GM18519 (cell line): ENCODE results near the gene TMCO1.
"Not testable (repeated sequence)": the region's sequence is repeated elsewhere in the genome, so short reads cannot be mapped to it uniquely, and the experiment has no call there.

ENCODE experiments used
- ATAC-seq: cut with Tn5 transposase; IDR thresholded peaks from one replicate; pipeline ENCODE4 v1.9.1; 2021; ENCODE audit warnings: mild to moderate bottlenecking, moderate library complexity; ENCODE audit not compliant: unreplicated experiment, low FRiP score

The TMCO1 gene

GRCh38 chr1:165768513-165769394 lies at the start of gene TMCO1:
Gene TMCO1, minus strand, starts transcription at chr1:165768868. Its CDS starts 117 bp downstream, at chr1:165768751.
- ATAC-seq, result peak; percentile 100

GRCh38 chr1:165816826-165817497 lies 48.3 kb upstream of the TMCO1 start:
- ATAC-seq, result no peak

GRCh38 chr1:165816157-165816556 lies 47.5 kb upstream of the TMCO1 start:
- no peak for ATAC-seq

GRCh38 chr1:165815725-165816124 lies 47.1 kb upstream of the TMCO1 start:
- no peak for ATAC-seq

GRCh38 chr1:165807613-165808012 lies 38.9 kb upstream of the TMCO1 start:
- ATAC-seq, result no peak

GRCh38 chr1:165804513-165804912 lies 35.8 kb upstream of the TMCO1 start:
- not testable (repeated sequence) for ATAC-seq

GRCh38 chr1:165799387-165799786 lies 30.7 kb upstream of the TMCO1 start:
- ATAC-seq, result no peak

GRCh38 chr1:165795894-165796293 lies 27.2 kb upstream of the TMCO1 start:
- no peak for ATAC-seq

GRCh38 chr1:165793951-165794350 lies 25.3 kb upstream of the TMCO1 start:
- no peak for ATAC-seq

- no peak for ATAC-seq
Measured at GRCh38 chr1:165787741-165788140, 19.1 kb upstream of the TMCO1 start.

- not testable (repeated sequence) for ATAC-seq
Measured at GRCh38 chr1:165783519-165783918, 14.9 kb upstream of the TMCO1 start.

GRCh38 chr1:165778197-165778596 lies 9.5 kb upstream of the TMCO1 start:
- not testable (repeated sequence) for ATAC-seq

- ATAC-seq, result no peak
Measured at GRCh38 chr1:165773324-165773965, 4.8 kb upstream of the TMCO1 start.

GRCh38 chr1:165772739-165773138 lies 4.1 kb upstream of the TMCO1 start:
- ATAC-seq, result no peak

- ATAC-seq, result no peak
Measured at GRCh38 chr1:165764277-165764676, 4.4 kb downstream of the TMCO1 start.

GRCh38 chr1:165763442-165763841 lies 5.2 kb downstream of the TMCO1 start:
- no peak for ATAC-seq

GRCh38 chr1:165762725-165763124 lies 5.9 kb downstream of the TMCO1 start:
- no peak for ATAC-seq

- no peak for ATAC-seq
Measured at GRCh38 chr1:165759095-165759494, 9.6 kb downstream of the TMCO1 start.

- no peak for ATAC-seq
Measured at GRCh38 chr1:165755393-165756010, 13.2 kb downstream of the TMCO1 start.

- ATAC-seq, result peak; percentile 93
Measured at GRCh38 chr1:165753934-165754333, 14.7 kb downstream of the TMCO1 start.

- ATAC-seq, result no peak
Measured at GRCh38 chr1:165748550-165748949, 20.1 kb downstream of the TMCO1 start.
